CD4-positive, CD25-positive, alpha-beta regulatory T cell (primary cell): ENCODE data around the gene SORCS2. TPM values are rescaled to one million over a fixed set of nuclear protein-coding genes. Genes with fewer than 3 reads are reported as not detected.
"Not testable (repeated sequence)": the region's sequence is repeated elsewhere in the genome, so short reads cannot be mapped to it uniquely, and the experiment has no call there.

ENCODE experiments used
- ATAC-seq, 2 donors: fragments of 150-1000 bp; cut with Tn5 transposase; one replicate each; pipeline ENCODE4 v1.10.0; 2021; ENCODE audit warnings: low read depth in 2 of 2, moderate number of reproducible peaks in 2 of 2, moderate library complexity in 1 of 2
- DNase-seq, 3 donors: peaks; one replicate each; pipeline versions ENCODE4 v3.0.0 to v3.0.0-alpha.2; 2012 to 2022; ENCODE audit warnings: mixed read lengths in 1 of 3
- H3K27ac ChIP-seq: one replicate; pipeline ENCODE4 v1.7.0; 2013; ENCODE audit warnings: mild to moderate bottlenecking, low read length; ENCODE audit not compliant: insufficient read depth, poor library complexity, severe bottlenecking
- H3K27me3 ChIP-seq: one replicate; pipeline ENCODE4 v1.7.0; 2013; ENCODE audit warnings: low read length; ENCODE audit not compliant: control insufficient read depth, insufficient read depth
- H3K36me3 ChIP-seq: one replicate; pipeline ENCODE4 v1.7.0; 2013; ENCODE audit warnings: mild to moderate bottlenecking, low read length, moderate library complexity; ENCODE audit not compliant: control insufficient read depth, insufficient read depth
- H3K4me1 ChIP-seq: 2 replicates; pipeline ENCODE4 v1.7.0; 2013; ENCODE audit warnings: mild to moderate bottlenecking, low read length; ENCODE audit not compliant: insufficient read depth, control insufficient read depth, poor library complexity, severe bottlenecking
- H3K4me3 ChIP-seq: one replicate; pipeline ENCODE4 v1.7.0; 2013; ENCODE audit warnings: low read depth, mild to moderate bottlenecking, low read length, moderate library complexity
- H3K9me3 ChIP-seq, 2 experiments: 1 replicate in 1 of 2; 2 replicates in 1 of 2; pipeline ENCODE4 v1.7.0; 2013; ENCODE audit warnings: low read length in 2 of 2, mild to moderate bottlenecking in 1 of 2, moderate library complexity in 1 of 2; ENCODE audit not compliant: control insufficient read depth in 2 of 2
- H3K27ac Mint-ChIP-seq, 3 donors: one replicate each; pipeline ENCODE4 v1.8.0; 2020 to 2022; ENCODE audit warnings: mild to moderate bottlenecking in 3 of 3, mixed read lengths in 3 of 3, moderate library complexity in 2 of 3
- H3K27me3 Mint-ChIP-seq: one replicate; pipeline ENCODE4 v1.8.0; 2022; ENCODE audit warnings: mild to moderate bottlenecking, mixed read lengths
- H3K36me3 Mint-ChIP-seq: one replicate; pipeline ENCODE4 v1.8.0; 2020; ENCODE audit warnings: mixed read lengths
- H3K4me1 Mint-ChIP-seq, 4 donors: one replicate each; pipeline ENCODE4 v1.8.0; 2020 to 2022; ENCODE audit warnings: mixed read lengths in 4 of 4, mild to moderate bottlenecking in 1 of 4
- H3K4me3 Mint-ChIP-seq, 4 donors: one replicate each; pipeline ENCODE4 v1.8.0; 2020 to 2022; ENCODE audit warnings: mild to moderate bottlenecking in 4 of 4, mixed read lengths in 4 of 4, moderate library complexity in 3 of 4
- H3K9me3 Mint-ChIP-seq, 7 donors: one replicate each; pipeline ENCODE4 v1.8.0; 2020 to 2022; ENCODE audit warnings: mixed read lengths in 7 of 7, mild to moderate bottlenecking in 3 of 7, moderate library complexity in 2 of 7
- polyA plus RNA-seq, 4 donors: library from polyadenylated mRNA; unstranded; fragments of 300-500 nt; fragmentation: Illumina TruSeq; gene quantifications; one replicate each; pipeline ENCODE4 v1.2.3, GENCODE V29; 2021
- total RNA-seq: library from RNA; stranded (reverse); gene quantifications from one replicate; pipeline ENCODE4 v1.2.3, GENCODE V29; 2022

SORCS2 gene
- total and polyA plus RNA-seq, 5 donors from 2014 or later = not detected

DNA sequence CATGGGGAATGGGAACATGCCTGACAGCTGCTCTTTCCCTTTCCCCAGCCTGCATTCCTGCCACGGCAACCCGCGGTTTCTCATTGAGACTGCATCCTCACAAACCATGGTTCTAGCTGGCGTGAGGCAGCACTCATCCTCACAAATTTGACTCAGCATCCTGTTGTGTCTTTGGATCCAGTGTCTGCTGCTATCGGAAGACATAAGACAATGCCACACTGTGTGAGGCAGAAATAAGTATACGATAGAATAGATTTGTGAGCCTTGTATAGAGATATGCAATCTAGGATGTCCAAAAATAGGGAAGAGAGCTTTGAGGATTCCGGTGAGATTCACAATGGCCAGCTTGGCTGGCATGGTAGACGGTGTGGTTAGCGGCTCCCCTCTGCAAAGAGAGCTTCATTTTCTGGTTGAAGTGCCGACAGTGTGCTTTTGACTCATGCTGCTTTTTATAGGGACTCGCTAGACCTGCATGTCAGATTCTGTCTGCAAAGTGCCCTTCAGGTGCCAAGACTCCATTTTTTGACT is 403.7 kb downstream of the SORCS2 start:
- Histone ChIP-seq H3K27me3 (no peaks in the 10 kb centered on the region), H3K4me3 (no peak overlapping the region), H3K9me3 (no peaks in the 10 kb centered on the region), H3K27ac (no peak overlapping the region), H3K4me1 (no peaks in the 10 kb centered on the region), H3K36me3 (no peaks in the 10 kb centered on the region)
- no peaks in the 10 kb centered on the region for H3K36me3 Mint-ChIP-seq
- no peak overlapping the region for H3K27ac Mint-ChIP-seq
- H3K9me3 Mint-ChIP-seq = no peaks in the 10 kb centered on the region
- no peak for ATAC-seq
- H3K27me3 Mint-ChIP-seq = no peaks in the 10 kb centered on the region
- no peaks in the 10 kb centered on the region for H3K4me1 Mint-ChIP-seq
- no peak for DNase-seq
- H3K4me3 Mint-ChIP-seq = no peak overlapping the region

DNA sequence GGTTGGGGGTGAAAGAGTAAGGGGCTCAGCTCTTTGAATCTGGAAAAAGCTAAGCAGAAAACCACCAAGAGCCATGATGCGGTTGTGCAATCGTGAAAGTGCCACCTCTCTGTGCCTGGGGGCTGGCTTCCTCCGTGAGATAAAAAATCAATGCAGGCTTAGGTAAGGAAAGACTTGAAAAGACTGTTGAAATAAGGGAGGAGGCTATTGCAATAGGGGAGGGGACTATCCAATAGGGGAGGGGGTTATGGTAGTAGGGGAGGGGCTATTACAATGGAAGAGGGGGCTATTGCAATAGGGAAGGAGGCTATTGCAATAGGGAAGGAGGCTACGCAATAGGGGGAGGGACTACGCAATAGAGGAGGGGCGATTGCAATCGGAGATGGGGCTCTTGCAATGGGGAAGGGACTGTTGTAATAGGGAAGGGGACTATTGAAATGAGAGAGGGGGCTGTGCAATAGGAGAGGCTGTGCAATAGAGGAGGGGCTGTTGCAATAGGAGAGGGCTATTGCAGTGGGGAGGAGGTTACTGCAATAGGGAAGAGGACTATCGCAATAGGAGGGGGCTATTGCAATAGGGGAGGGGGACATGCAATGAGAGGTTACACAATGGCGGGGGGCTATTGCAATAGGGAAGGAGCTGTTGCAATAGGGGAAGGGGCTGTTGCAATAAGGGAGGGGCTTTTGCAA is 404.7 kb downstream of the SORCS2 start:
- ATAC-seq (no peak), DNase-seq (no peak)
- Mint-ChIP-seq H3K4me3 (no peak overlapping the region), H3K27ac (no peak overlapping the region), H3K9me3 (no peaks in the 10 kb centered on the region), H3K36me3 (no peaks in the 10 kb centered on the region), H3K4me1 (no peaks in the 10 kb centered on the region), H3K27me3 (no peaks in the 10 kb centered on the region)
- no peaks in the 10 kb centered on the region for H3K36me3 ChIP-seq
- H3K9me3 ChIP-seq = no peaks in the 10 kb centered on the region
- no peak overlapping the region for H3K4me3 ChIP-seq
- H3K4me1 ChIP-seq = no peaks in the 10 kb centered on the region
- H3K27ac ChIP-seq = no peak overlapping the region
- H3K27me3 ChIP-seq = no peaks in the 10 kb centered on the region

DNA sequence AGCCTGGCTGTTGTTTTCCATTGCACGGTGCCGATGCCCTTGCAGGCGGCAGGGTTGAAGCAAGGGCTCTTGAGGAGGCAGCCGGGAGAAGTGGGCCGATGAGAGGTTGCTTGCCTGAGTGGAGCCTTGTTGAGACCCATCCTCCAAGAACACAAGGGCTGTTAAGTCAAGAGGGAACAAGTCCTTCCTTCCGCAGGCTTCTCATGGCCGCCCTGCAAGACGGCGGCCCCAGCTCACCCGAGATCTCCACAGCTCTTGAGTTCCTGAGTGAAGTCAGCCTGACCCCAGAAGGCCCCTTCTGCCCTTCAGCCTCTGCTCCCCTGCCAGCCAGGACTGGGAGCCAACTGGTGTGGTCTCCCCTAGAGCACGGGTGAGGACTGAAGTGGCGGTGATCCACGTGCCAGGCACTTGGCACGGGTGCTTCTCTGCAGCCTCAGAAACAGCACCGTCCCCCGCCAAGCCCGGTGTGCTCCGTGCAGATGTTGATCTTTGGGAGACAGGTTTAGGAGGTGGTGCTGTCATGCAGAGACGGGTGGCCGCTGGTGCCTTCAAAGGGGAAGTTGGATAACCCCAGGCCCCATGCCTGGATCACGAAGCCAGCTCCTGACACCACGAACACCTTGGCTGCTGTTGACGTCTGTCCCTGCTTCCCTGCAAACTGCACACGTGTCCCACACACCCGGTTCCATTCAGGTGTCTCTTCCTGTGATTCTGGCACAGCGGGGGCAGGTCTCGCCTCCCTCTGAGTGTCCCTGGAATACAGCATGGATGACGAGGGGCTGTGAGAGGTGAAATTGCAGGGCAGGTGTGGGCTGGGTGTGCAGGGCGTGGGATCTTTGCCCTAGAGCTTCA is 406.8 kb downstream of the SORCS2 start:
- H3K9me3 ChIP-seq = no peaks in the 10 kb centered on the region
- ATAC-seq = no peak
- no peak overlapping the region for H3K27ac Mint-ChIP-seq
- no peaks in the 10 kb centered on the region for H3K36me3 ChIP-seq
- H3K4me3 ChIP-seq = no peak overlapping the region
- no peaks in the 10 kb centered on the region for H3K27me3 ChIP-seq
- no peaks in the 10 kb centered on the region for H3K4me1 ChIP-seq
- no peaks in the 10 kb centered on the region for H3K4me1 Mint-ChIP-seq
- no peak for DNase-seq
- H3K4me3 Mint-ChIP-seq = no peak overlapping the region
- H3K9me3 Mint-ChIP-seq = peaks cover 0 to 5% (median 0%) of the 10 kb centered on the region in 7 donors
- no peaks in the 10 kb centered on the region for H3K36me3 Mint-ChIP-seq
- H3K27me3 Mint-ChIP-seq = no peaks in the 10 kb centered on the region
- H3K27ac ChIP-seq = no peak overlapping the region

DNA sequence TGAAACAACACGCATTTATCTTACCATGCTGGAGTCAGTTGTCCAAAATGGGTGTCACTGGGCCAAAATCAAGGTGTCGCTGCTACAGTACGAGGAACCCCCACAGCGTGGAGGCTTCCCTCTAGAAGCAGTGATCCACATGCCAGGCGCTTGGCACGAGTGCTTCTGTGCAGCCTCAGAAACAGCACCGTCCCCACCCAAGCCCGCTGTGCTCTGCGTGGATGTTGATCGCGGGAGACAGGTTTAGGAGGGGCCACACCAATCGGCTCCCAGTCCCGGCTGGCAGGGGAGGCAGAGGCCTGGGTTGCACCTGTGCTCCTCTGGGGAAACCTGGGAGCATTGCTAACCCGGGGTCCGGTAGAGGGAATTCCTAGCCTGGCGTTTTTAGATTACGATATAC is 407.9 kb downstream of the SORCS2 start:
- no peak overlapping the region for H3K4me3 ChIP-seq
- Mint-ChIP-seq H3K36me3 (no peaks in the 10 kb centered on the region), H3K27me3 (no peaks in the 10 kb centered on the region), H3K4me1 (no peaks in the 10 kb centered on the region), H3K27ac (no peak overlapping the region), H3K4me3 (no peak overlapping the region), H3K9me3 (peaks cover 0 to 5% (median 0%) of the 10 kb centered on the region in 7 donors)
- no peaks in the 10 kb centered on the region for H3K4me1 ChIP-seq
- no peaks in the 10 kb centered on the region for H3K27me3 ChIP-seq
- H3K36me3 ChIP-seq = no peaks in the 10 kb centered on the region
- DNase-seq (no peak), ATAC-seq (no peak)
- no peak overlapping the region for H3K27ac ChIP-seq
- H3K9me3 ChIP-seq = no peaks in the 10 kb centered on the region

DNA sequence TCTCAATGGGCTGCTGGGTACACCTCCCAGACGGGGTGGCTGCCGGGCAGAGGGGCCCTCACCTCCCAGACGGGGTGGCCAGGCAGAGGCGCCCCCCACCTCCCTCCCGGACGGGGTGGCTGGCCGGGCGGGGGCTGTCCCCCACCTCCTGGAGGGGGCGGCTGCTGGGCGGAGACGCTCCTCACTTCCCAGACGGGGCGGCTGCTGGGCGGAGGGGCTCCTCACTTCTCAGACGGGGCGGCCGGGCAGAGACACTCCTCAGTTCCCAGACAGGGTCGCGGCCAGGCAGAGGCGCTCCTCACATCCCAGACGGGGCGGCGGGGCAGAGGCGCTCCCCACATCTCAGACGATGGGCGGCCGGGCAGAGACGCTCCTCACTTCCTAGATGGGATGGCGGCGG is 409.8 kb downstream of the SORCS2 start:
- not testable (repeated sequence) for H3K27me3 ChIP-seq, H3K4me1 ChIP-seq, ATAC-seq, H3K36me3 ChIP-seq, H3K9me3 Mint-ChIP-seq, H3K4me3 ChIP-seq, H3K27ac Mint-ChIP-seq, H3K27ac ChIP-seq, H3K4me3 Mint-ChIP-seq, DNase-seq, H3K9me3 ChIP-seq, H3K36me3 Mint-ChIP-seq, H3K27me3 Mint-ChIP-seq, H3K4me1 Mint-ChIP-seq

DNA sequence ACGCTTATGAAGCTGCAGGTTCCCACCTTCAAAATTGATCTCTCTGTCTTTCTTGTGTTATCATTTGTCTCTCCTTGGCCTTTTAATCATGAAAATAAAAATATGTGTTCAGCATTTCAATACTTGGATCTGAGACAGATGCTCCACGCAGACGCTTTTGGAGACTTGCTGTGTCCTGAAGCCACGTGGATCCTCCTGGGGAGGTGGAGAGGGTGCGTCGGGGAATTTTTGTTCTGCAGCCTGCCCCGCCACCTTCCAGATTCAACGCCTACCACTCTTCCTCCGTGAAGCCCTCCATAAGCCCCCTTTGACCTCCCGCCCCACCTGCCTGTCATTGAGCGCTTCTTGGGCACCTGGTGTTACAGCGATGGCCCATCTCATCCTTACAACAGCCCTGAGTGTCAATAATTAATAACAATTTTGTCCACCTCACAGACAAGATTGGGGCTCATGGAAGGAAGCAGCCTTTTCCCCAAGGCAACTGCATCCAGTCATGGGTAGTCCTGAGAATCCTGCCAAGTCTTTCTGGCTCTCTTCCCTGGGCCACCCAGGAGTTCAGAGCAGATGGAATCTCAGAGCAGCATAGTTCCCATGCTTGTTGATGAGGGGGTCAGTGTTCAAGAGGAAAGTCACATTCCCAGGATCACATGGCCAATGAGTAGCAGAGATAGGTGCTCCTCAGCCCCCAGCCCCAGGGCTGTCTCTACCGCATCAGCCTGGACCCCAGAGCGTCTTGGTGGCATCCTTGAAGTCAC is 415.0 kb downstream of the SORCS2 start:
- Histone ChIP-seq H3K4me3 (no peak overlapping the region), H3K9me3 (no peaks in the 10 kb centered on the region), H3K4me1 (no peaks in the 10 kb centered on the region), H3K27ac (no peak overlapping the region), H3K36me3 (no peaks in the 10 kb centered on the region), H3K27me3 (no peaks in the 10 kb centered on the region)
- Mint-ChIP-seq H3K27ac (no peak overlapping the region), H3K27me3 (no peaks in the 10 kb centered on the region), H3K4me1 (no peaks in the 10 kb centered on the region), H3K36me3 (no peaks in the 10 kb centered on the region), H3K4me3 (no peak overlapping the region), H3K9me3 (peaks cover 0 to 6% (median 0%) of the 10 kb centered on the region in 7 donors)
- DNase-seq (no peak), ATAC-seq (no peak)

DNA sequence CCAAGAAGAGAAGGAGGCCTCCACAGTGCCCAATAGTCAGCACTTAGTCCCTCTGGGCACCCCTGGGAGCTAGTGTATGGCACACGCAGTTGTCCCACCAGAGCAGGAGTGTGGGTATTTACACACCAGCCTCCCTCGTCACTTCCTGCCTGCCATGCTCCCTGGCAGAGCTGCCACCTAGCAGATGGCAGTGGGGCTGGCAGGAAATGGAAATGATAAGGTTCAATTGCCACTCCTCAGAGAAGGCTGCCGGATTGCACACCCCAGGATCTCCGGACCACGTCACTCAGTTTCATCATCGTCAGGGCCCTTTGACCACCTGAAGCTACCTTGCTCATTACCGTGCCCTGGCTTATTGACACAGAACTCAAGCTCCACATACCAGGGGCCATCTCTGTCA is 415.7 kb downstream of the SORCS2 start:
- no peak overlapping the region for H3K27ac ChIP-seq
- no peaks in the 10 kb centered on the region for H3K4me1 ChIP-seq
- Mint-ChIP-seq H3K4me3 (no peak overlapping the region), H3K27me3 (no peaks in the 10 kb centered on the region), H3K9me3 (peaks cover 0 to 6% (median 0%) of the 10 kb centered on the region in 7 donors), H3K36me3 (no peaks in the 10 kb centered on the region), H3K4me1 (no peaks in the 10 kb centered on the region), H3K27ac (no peak overlapping the region)
- H3K27me3 ChIP-seq = no peaks in the 10 kb centered on the region
- no peaks in the 10 kb centered on the region for H3K36me3 ChIP-seq
- no peaks in the 10 kb centered on the region for H3K9me3 ChIP-seq
- ATAC-seq (no peak), DNase-seq (no peak)
- no peak overlapping the region for H3K4me3 ChIP-seq
